WTC11 (cell line): ENCODE measurements around the gene TRIM74. TPM values are rescaled to one million over a fixed set of nuclear protein-coding genes. Genes with fewer than 3 reads are reported as not detected.

Experiments
- ATAC-seq: fragments of 200-7000 bp; cut with Tn5 transposase; 2 replicates; pipeline ENCODE4 v1.10.0; 2021; ENCODE audit warnings: mild to moderate bottlenecking, moderate library complexity
- CTCF ChIA-PET: fragments of 300-600 bp; sonication (Branson Sonifier 250); formaldehyde crosslinking; loops from one replicate; lab custom pipeline; 2021; ENCODE audit warnings: antibody characterized with exemption; lab: Charles Lee
- POLR2A ChIA-PET: fragments of 350-600 bp; sonication (Branson Sonifier 250); formaldehyde crosslinking; loops from one replicate; lab custom pipeline; 2021; ENCODE audit warnings: antibody characterized with exemption; lab: Charles Lee
- DNase-seq: peaks from one replicate; pipeline ENCODE4 v3.0.0; 2021; ENCODE audit warnings: low spot score
- H3K27ac Mint-ChIP-seq: 2 replicates; pipeline ENCODE4 v1.8.0; 2021; ENCODE audit warnings: mixed read lengths
- H3K27me3 Mint-ChIP-seq: 2 replicates; pipeline ENCODE4 v1.8.0; 2021; ENCODE audit warnings: low read depth, mild to moderate bottlenecking, moderate library complexity, mixed read lengths
- H3K36me3 Mint-ChIP-seq: 2 replicates; pipeline ENCODE4 v1.8.0; 2021; ENCODE audit warnings: mixed read lengths
- H3K4me1 Mint-ChIP-seq: 2 replicates; pipeline ENCODE4 v1.8.0; 2022; ENCODE audit warnings: mixed read lengths
- H3K4me3 Mint-ChIP-seq: 2 replicates; pipeline ENCODE4 v1.8.0; 2021; ENCODE audit warnings: mild to moderate bottlenecking, moderate library complexity, mixed read lengths
- H3K9me3 Mint-ChIP-seq: 2 replicates; pipeline ENCODE4 v1.8.0; 2021; ENCODE audit warnings: mixed read lengths
- ATF1 ChIP-seq: sonication (generic); formaldehyde crosslinking; IDR thresholded peaks from 2 replicates; pipeline ENCODE4 v1.8.1; 2023; ENCODE audit warnings: mild to moderate bottlenecking, moderate library complexity, missing genetic modification reagents
- CREM ChIP-seq: sonication (generic); formaldehyde crosslinking; IDR thresholded peaks from 2 replicates; pipeline ENCODE4 v1.8.1; 2022; ENCODE audit warnings: mild to moderate bottlenecking, missing genetic modification reagents, moderate library complexity
- E2F1 ChIP-seq: sonication (generic); formaldehyde crosslinking; IDR thresholded peaks from 2 replicates; pipeline ENCODE4 v1.8.0; 2022; ENCODE audit warnings: mild to moderate bottlenecking, missing genetic modification reagents
- EMX1 ChIP-seq: fragments of 250-450 bp; sonication (Bioruptor Pico); IDR thresholded peaks from 2 replicates; pipeline ENCODE4 v1.8.0; 2021; ENCODE audit warnings: mild to moderate bottlenecking
- HMGA2 ChIP-seq: fragments of 250-450 bp; sonication (Bioruptor Pico); IDR thresholded peaks from 2 replicates; pipeline ENCODE4 v1.4.0; 2021; ENCODE audit warnings: mild to moderate bottlenecking, moderate library complexity
- HMGXB4 ChIP-seq: sonication (generic); formaldehyde crosslinking; IDR thresholded peaks from 2 replicates; pipeline ENCODE4 v1.8.1; 2023; ENCODE audit warnings: mild to moderate bottlenecking, moderate library complexity, missing genetic modification reagents
- NFYB ChIP-seq: sonication (generic); formaldehyde crosslinking; conservative IDR thresholded peaks from 2 replicates; pipeline ENCODE4 v1.8.0; 2022; ENCODE audit warnings: low read depth, missing genetic modification reagents
- PRDM15 ChIP-seq: sonication (generic); formaldehyde crosslinking; IDR thresholded peaks from 2 replicates; pipeline ENCODE4 v1.8.0; 2022; ENCODE audit warnings: missing genetic modification reagents
- SMAD3 ChIP-seq: sonication (generic); formaldehyde crosslinking; IDR thresholded peaks from 2 replicates; pipeline ENCODE4 v1.8.0; 2022; ENCODE audit warnings: missing genetic modification reagents, mild to moderate bottlenecking, borderline replicate concordance
- SP1 ChIP-seq: sonication (generic); formaldehyde crosslinking; conservative IDR thresholded peaks from 2 replicates; pipeline ENCODE4 v1.8.1; 2022; ENCODE audit warnings: missing genetic modification reagents
- TCF7 ChIP-seq: sonication (generic); formaldehyde crosslinking; IDR thresholded peaks from 2 replicates; pipeline ENCODE4 v1.8.0; 2022; ENCODE audit warnings: mild to moderate bottlenecking, low read depth, missing genetic modification reagents, moderate library complexity
- TEAD1 ChIP-seq: sonication (generic); formaldehyde crosslinking; IDR thresholded peaks from 2 replicates; pipeline ENCODE4 v1.8.0; 2022; ENCODE audit warnings: mild to moderate bottlenecking, missing genetic modification reagents
- USF1 ChIP-seq: sonication (generic); formaldehyde crosslinking; IDR thresholded peaks from 2 replicates; pipeline ENCODE4 v1.8.0; 2022; ENCODE audit warnings: mild to moderate bottlenecking, missing genetic modification reagents
- ZBTB21 ChIP-seq: sonication (generic); formaldehyde crosslinking; IDR thresholded peaks from 2 replicates; pipeline ENCODE4 v1.8.1; 2023; ENCODE audit warnings: mild to moderate bottlenecking, missing genetic modification reagents, borderline replicate concordance
- ZNF121 ChIP-seq: sonication (generic); formaldehyde crosslinking; IDR thresholded peaks from 2 replicates; pipeline ENCODE4 v1.8.0; 2023; ENCODE audit warnings: missing genetic modification reagents
- ZNF219 ChIP-seq: sonication (generic); formaldehyde crosslinking; IDR thresholded peaks from 2 replicates; pipeline ENCODE4 v1.8.0; 2023; ENCODE audit warnings: missing genetic modification reagents, mild to moderate bottlenecking, borderline replicate concordance
- ZNF396 ChIP-seq: fragments of 250-450 bp; sonication (Bioruptor Pico); IDR thresholded peaks from 2 replicates; pipeline ENCODE4 v1.8.0; 2021; ENCODE audit warnings: mild to moderate bottlenecking, moderate library complexity, borderline replicate concordance
- ZNF416 ChIP-seq: fragments of 250-450 bp; sonication (Bioruptor Pico); IDR thresholded peaks from 2 replicates; pipeline ENCODE4 v1.9.0; 2021; ENCODE audit warnings: mild to moderate bottlenecking, inconsistent platforms
- total RNA-seq: library from RNA; stranded (reverse); gene quantifications from 3 replicates; pipeline ENCODE4 v1.2.3, GENCODE V29; 2021
- TF ChIP-seq, protein P1 (sequence below): sonication (generic); formaldehyde crosslinking; IDR thresholded peaks from 2 replicates; pipeline ENCODE4 v1.8.1; 2022; ENCODE audit warnings: mild to moderate bottlenecking, missing genetic modification reagents, moderate library complexity, borderline replicate concordance
- TF ChIP-seq, protein P2 (sequence below): sonication (generic); formaldehyde crosslinking; conservative IDR thresholded peaks from 2 replicates; pipeline ENCODE4 v1.8.1; 2022; ENCODE audit warnings: mild to moderate bottlenecking, missing genetic modification reagents
- TF ChIP-seq, protein P3 (sequence below): fragments of 250-450 bp; sonication (Bioruptor Pico); IDR thresholded peaks from 2 replicates; pipeline ENCODE4 v2.1.2; 2022; ENCODE audit warnings: mild to moderate bottlenecking, moderate library complexity

Gene TRIM74
- total RNA-seq, 1 experiment from 2014 or later: 0.15 TPM

GRCh38 chr7:72924386-72924732 is 44.9 kb downstream of the TRIM74 start:
- TF ChIP-seq SMAD3 (CRISPR knock-in tag) (no peak), ZNF121 (CRISPR knock-in tag) (no peak)
- TF ChIP-seq, protein P1, sequence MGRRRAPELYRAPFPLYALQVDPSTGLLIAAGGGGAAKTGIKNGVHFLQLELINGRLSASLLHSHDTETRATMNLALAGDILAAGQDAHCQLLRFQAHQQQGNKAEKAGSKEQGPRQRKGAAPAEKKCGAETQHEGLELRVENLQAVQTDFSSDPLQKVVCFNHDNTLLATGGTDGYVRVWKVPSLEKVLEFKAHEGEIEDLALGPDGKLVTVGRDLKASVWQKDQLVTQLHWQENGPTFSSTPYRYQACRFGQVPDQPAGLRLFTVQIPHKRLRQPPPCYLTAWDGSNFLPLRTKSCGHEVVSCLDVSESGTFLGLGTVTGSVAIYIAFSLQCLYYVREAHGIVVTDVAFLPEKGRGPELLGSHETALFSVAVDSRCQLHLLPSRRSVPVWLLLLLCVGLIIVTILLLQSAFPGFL (CRISPR knock-in tag): no peak
- peak overlapping the region; percentile 100 for H3K4me3 Mint-ChIP-seq
- no peaks in the 10 kb centered on the region for H3K9me3 Mint-ChIP-seq
- ChIA-PET CTCF (no interaction called here), POLR2A (no interaction called here)
- peak; percentile 5; the same call in 1 of the 2 replicates for ATAC-seq
- no peaks in the 10 kb centered on the region for H3K27me3 Mint-ChIP-seq
- DNase-seq: no peak
- H3K27ac Mint-ChIP-seq: peak overlapping the region; percentile 100
- H3K4me1 Mint-ChIP-seq: peaks cover 11% of the 10 kb centered on the region
- H3K36me3 Mint-ChIP-seq: peaks cover 28% of the 10 kb centered on the region

DNA sequence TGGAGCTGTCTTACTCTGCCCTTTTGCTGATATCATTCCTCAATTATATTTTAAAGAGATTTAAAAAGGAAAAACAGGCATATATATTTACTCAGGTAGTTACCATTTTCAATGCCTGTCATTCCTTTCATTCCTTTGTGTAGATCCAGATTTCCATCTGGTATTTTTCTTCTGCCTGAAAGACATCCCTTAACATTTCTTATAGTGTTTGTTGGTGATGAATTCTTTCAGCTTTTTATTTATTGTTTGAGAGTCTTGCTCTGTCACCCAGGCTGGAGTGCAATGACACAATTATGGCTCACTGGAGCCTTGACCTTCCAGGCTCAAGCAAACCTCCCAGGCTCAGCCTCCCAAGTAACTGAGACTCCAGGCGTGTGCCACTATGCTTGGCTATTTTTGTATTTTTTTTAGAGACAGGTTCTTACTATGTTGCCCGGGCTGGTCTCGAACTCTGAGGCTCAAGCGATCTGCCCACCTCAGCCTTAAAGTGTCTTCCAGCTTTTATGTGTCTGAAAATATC is 50.0 kb downstream of the TRIM74 start:
- DNase-seq (no peak), ATAC-seq (no peak)
- no peaks in the 10 kb centered on the region for H3K27me3 Mint-ChIP-seq
- ChIA-PET CTCF (no interaction called here), POLR2A (no interaction called here)
- H3K4me3 Mint-ChIP-seq: no peak overlapping the region
- H3K9me3 Mint-ChIP-seq: no peaks in the 10 kb centered on the region
- H3K27ac Mint-ChIP-seq: no peak overlapping the region
- peaks cover 3% of the 10 kb centered on the region for H3K4me1 Mint-ChIP-seq
- peaks cover 5% of the 10 kb centered on the region; the same call in 1 of the 2 replicates for H3K36me3 Mint-ChIP-seq
- TF ChIP-seq USF1 (CRISPR knock-in tag): no peak
- no peak for TF ChIP-seq SMAD3 (CRISPR knock-in tag)
- TF ChIP-seq ATF1 (CRISPR knock-in tag): no peak
- TF ChIP-seq TEAD1 (CRISPR knock-in tag): no peak
- TF ChIP-seq SP1: no peak
- TF ChIP-seq PRDM15 (CRISPR knock-in tag): no peak
- TF ChIP-seq ZBTB21 (CRISPR knock-in tag): no peak
- no peak for TF ChIP-seq NFYB (CRISPR knock-in tag)
- no peak for TF ChIP-seq ZNF396 (CRISPR knock-in tag)
- TF ChIP-seq TCF7: no peak
- TF ChIP-seq HMGA2: no peak
- TF ChIP-seq, protein P2, sequence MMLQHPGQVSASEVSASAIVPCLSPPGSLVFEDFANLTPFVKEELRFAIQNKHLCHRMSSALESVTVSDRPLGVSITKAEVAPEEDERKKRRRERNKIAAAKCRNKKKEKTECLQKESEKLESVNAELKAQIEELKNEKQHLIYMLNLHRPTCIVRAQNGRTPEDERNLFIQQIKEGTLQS (CRISPR knock-in tag): no peak
- TF ChIP-seq EMX1 (CRISPR knock-in tag): no peak
- TF ChIP-seq HMGXB4 (CRISPR knock-in tag): no peak
- TF ChIP-seq, protein P3, sequence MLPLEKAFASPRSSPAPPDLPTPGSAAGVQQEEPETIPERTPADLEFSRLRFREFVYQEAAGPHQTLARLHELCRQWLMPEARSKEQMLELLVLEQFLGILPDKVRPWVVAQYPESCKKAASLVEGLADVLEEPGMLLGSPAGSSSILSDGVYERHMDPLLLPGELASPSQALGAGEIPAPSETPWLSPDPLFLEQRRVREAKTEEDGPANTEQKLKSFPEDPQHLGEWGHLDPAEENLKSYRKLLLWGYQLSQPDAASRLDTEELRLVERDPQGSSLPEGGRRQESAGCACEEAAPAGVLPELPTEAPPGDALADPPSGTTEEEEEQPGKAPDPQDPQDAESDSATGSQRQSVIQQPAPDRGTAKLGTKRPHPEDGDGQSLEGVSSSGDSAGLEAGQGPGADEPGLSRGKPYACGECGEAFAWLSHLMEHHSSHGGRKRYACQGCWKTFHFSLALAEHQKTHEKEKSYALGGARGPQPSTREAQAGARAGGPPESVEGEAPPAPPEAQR: no peak
- TF ChIP-seq ZNF219: no peak
- TF ChIP-seq E2F1 (CRISPR knock-in tag): no peak
- TF ChIP-seq CREM (CRISPR knock-in tag): no peak
- no peak for TF ChIP-seq ZNF416 (CRISPR knock-in tag)
